H1 (cell line): ENCODE data around the gene BRD8. TPM values are rescaled to one million over a fixed set of nuclear protein-coding genes. Genes with fewer than 3 reads are reported as not detected.

Experiments
- CTCF ChIA-PET: fragments of 300-600 bp; sonication (Branson Sonifier 250); formaldehyde crosslinking; loops from one replicate; lab custom pipeline; 2021; ENCODE audit not compliant: partially characterized antibody; lab: Charles Lee
- POLR2A ChIA-PET: fragments of 300-600 bp; sonication (Branson Sonifier 250); formaldehyde crosslinking; loops from one replicate; lab custom pipeline; 2021; ENCODE audit warnings: inconsistent platforms; ENCODE audit not compliant: partially characterized antibody; lab: Charles Lee
- DNase-seq, 2 experiments: peaks; one replicate each; pipeline versions ENCODE4 v3.0.0 to v3.0.0-alpha.2; 2010 to 2022; ENCODE audit warnings: low spot score in 2 of 2, low read depth in 1 of 2, mixed read lengths in 1 of 2
- FAIRE-seq: peaks from 2 replicates; lab custom pipeline; 2011; peaks lifted over from hg19 to GRCh38; lab: Jason Lieb, UNC
- H2AFZ ChIP-seq: 2 replicates; pipeline ENCODE4 v1.8.1; 2012; ENCODE audit warnings: low read length, inconsistent platforms
- H2AK5ac ChIP-seq: 2 replicates; pipeline ENCODE4 v1.6.1; 2013; ENCODE audit warnings: low read depth, low read length
- H2BK120ac ChIP-seq: replicated peaks from 2 replicates; pipeline ENCODE3; 2013; ENCODE audit warnings: low read depth, low read length, inconsistent platforms
- H2BK12ac ChIP-seq: 2 replicates; pipeline ENCODE4 v1.6.1; 2013; ENCODE audit warnings: low read depth, low read length
- H2BK15ac ChIP-seq: 2 replicates; pipeline ENCODE4 v1.6.1; 2013; ENCODE audit warnings: low read length
- H2BK20ac ChIP-seq: 2 replicates; pipeline ENCODE4 v1.6.1; 2013; ENCODE audit warnings: low read length
- H2BK5ac ChIP-seq: 2 replicates; pipeline ENCODE4 v1.6.1; 2013; ENCODE audit warnings: low read depth, low read length
- H3K14ac ChIP-seq: 2 replicates; pipeline ENCODE4 v1.6.1; 2013; ENCODE audit warnings: inconsistent platforms; ENCODE audit not compliant: insufficient read length
- H3K18ac ChIP-seq: 2 replicates; pipeline ENCODE4 v1.6.1; 2013; ENCODE audit warnings: low read length; ENCODE audit errors: extremely low read depth
- H3K23ac ChIP-seq: 2 replicates; pipeline ENCODE4 v1.6.1; 2013; ENCODE audit warnings: inconsistent platforms; ENCODE audit not compliant: insufficient read length
- H3K23me2 ChIP-seq: 2 replicates; pipeline ENCODE4 v1.6.1; 2013; ENCODE audit warnings: low read depth, low read length
- H3K27ac ChIP-seq: 2 replicates; pipeline ENCODE4 v1.6.1; 2011; ENCODE audit warnings: low read depth, low read length, inconsistent platforms
- H3K27me3 ChIP-seq, 4 experiments: replicated peaks in 1 of 4; 1 replicate in 1 of 4; 2 replicates in 3 of 4; pipeline versions ENCODE4 v1.6.1 to v1.8.1; 2011 to 2013; ENCODE audit warnings: low read length in 3 of 4, mild to moderate bottlenecking in 3 of 4, inconsistent platforms in 2 of 4, mixed read lengths in 2 of 4, moderate library complexity in 1 of 4; ENCODE audit not compliant: control insufficient read depth in 3 of 4, insufficient read depth in 3 of 4; ENCODE audit errors: extremely low read depth in 1 of 4
- H3K36me3 ChIP-seq, 4 experiments: 2 replicates each; pipeline versions ENCODE4 v1.6.1 to v1.8.1; 2011 to 2013; ENCODE audit warnings: mild to moderate bottlenecking in 4 of 4, low read length in 3 of 4, moderate library complexity in 2 of 4, control low read depth in 1 of 4, inconsistent platforms in 1 of 4; ENCODE audit not compliant: insufficient read depth in 4 of 4, control insufficient read depth in 2 of 4
- H3K4ac ChIP-seq: replicated peaks from 2 replicates; pipeline ENCODE3; 2013; ENCODE audit warnings: low read length, low read depth, mixed read lengths, inconsistent platforms; ENCODE audit not compliant: insufficient read length
- H3K4me1 ChIP-seq, 4 experiments: replicated peaks in 1 of 4; 1 replicate in 1 of 4; 2 replicates in 3 of 4; pipeline versions ENCODE4 v1.6.1 to v1.8.1; 2011 to 2013; ENCODE audit warnings: low read length in 3 of 4, inconsistent platforms in 2 of 4, mixed read lengths in 1 of 4; ENCODE audit not compliant: insufficient read depth in 4 of 4, control insufficient read depth in 3 of 4
- H3K4me2 ChIP-seq, 2 experiments: 2 replicates each; pipeline versions ENCODE4 v1.6.1 to v1.8.1; 2011 to 2013; ENCODE audit warnings: low read depth in 2 of 2, low read length in 2 of 2, control low read depth in 1 of 2, inconsistent platforms in 1 of 2, mild to moderate bottlenecking in 1 of 2; ENCODE audit not compliant: insufficient read depth in 1 of 2
- H3K4me3 ChIP-seq, 4 experiments: fragments of 200-600, 300-600 bp in 1 of 4; sonication (generic), shearing (Covaris generic), sonication (Bioruptor Twin) in 1 of 4; 2 replicates each; pipeline versions ENCODE4 v1.5.1 to v1.8.1; 2011 to 2016; ENCODE audit warnings: low read length in 4 of 4, low read depth in 3 of 4, control low read depth in 2 of 4, inconsistent platforms in 2 of 4, mild to moderate bottlenecking in 2 of 4, mixed read lengths in 1 of 4, moderate library complexity in 1 of 4; ENCODE audit not compliant: insufficient read depth in 2 of 4; ENCODE audit errors: extremely low read depth in 1 of 4
- H3K56ac ChIP-seq: replicated peaks from 2 replicates; pipeline ENCODE3; 2013; ENCODE audit warnings: low read depth, mild to moderate bottlenecking, mixed read lengths, low read length, inconsistent platforms; ENCODE audit not compliant: insufficient read length
- H3K79me1 ChIP-seq: 2 replicates; pipeline ENCODE4 v1.6.1; 2013; ENCODE audit warnings: low read depth, low read length, control low read depth
- H3K79me2 ChIP-seq, 2 experiments: 2 replicates each; pipeline versions ENCODE4 v1.6.1 to v1.8.1; 2012 to 2013; ENCODE audit warnings: low read length in 2 of 2, mild to moderate bottlenecking in 2 of 2, inconsistent platforms in 1 of 2; ENCODE audit not compliant: insufficient read depth in 2 of 2, control insufficient read depth in 1 of 2
- H3K9ac ChIP-seq, 4 experiments: replicated peaks in 1 of 4; 1 replicate in 1 of 4; 2 replicates in 3 of 4; pipeline versions ENCODE4 v1.6.1 to v1.8.1; 2011 to 2013; ENCODE audit warnings: low read depth in 3 of 4, low read length in 3 of 4, control low read depth in 2 of 4, mild to moderate bottlenecking in 2 of 4, moderate library complexity in 2 of 4, inconsistent platforms in 1 of 4; ENCODE audit errors: extremely low read depth in 1 of 4
- H3K9me3 ChIP-seq, 2 experiments: 2 replicates each; pipeline versions ENCODE4 v1.6.1 to v1.8.1; 2012 to 2013; ENCODE audit warnings: mild to moderate bottlenecking in 2 of 2, moderate library complexity in 2 of 2, control low read depth in 1 of 2, inconsistent platforms in 1 of 2, low read depth in 1 of 2, low read length in 1 of 2, mixed read lengths in 1 of 2; ENCODE audit not compliant: insufficient read depth in 2 of 2
- H4K20me1 ChIP-seq, 2 experiments: replicated peaks in 1 of 2; 2 replicates each; pipeline versions ENCODE3 to v1.8.1; 2011 to 2013; ENCODE audit warnings: inconsistent platforms in 2 of 2, low read length in 2 of 2, mild to moderate bottlenecking in 1 of 2; ENCODE audit not compliant: insufficient read depth in 2 of 2, control insufficient read depth in 1 of 2
- H4K5ac ChIP-seq: 2 replicates; pipeline ENCODE4 v1.6.1; 2013; ENCODE audit warnings: low read length, low read depth, mixed read lengths, inconsistent platforms; ENCODE audit not compliant: insufficient read length
- H4K8ac ChIP-seq: 2 replicates; pipeline ENCODE4 v1.8.0; 2013; ENCODE audit warnings: mild to moderate bottlenecking, moderate library complexity, low read length, inconsistent platforms; ENCODE audit not compliant: insufficient read depth; ENCODE audit errors: extremely low read depth
- H4K91ac ChIP-seq: replicated peaks from 2 replicates; pipeline ENCODE3; 2013; ENCODE audit warnings: low read length, mixed read lengths, inconsistent platforms; ENCODE audit not compliant: insufficient read length
- CEBPB ChIP-seq: IDR thresholded peaks from 2 replicates; pipeline ENCODE4 v1.6.1; 2012; ENCODE audit warnings: low read depth, low read length
- NANOG ChIP-seq: IDR thresholded peaks from 2 replicates; pipeline ENCODE4 v1.6.1; 2011; ENCODE audit warnings: low read length, low read depth, mild to moderate bottlenecking, inconsistent platforms; ENCODE audit not compliant: insufficient read depth, poor library complexity, severe bottlenecking
- NRF1 ChIP-seq: IDR thresholded peaks from 2 replicates; pipeline ENCODE4 v1.6.1; 2011; ENCODE audit warnings: mild to moderate bottlenecking, low read depth, low read length, improper control_type of control experiment
- RXRA ChIP-seq: IDR thresholded peaks from 2 replicates; pipeline ENCODE4 v1.6.1; 2011; ENCODE audit warnings: low read depth, mild to moderate bottlenecking, low read length, moderate library complexity; ENCODE audit not compliant: insufficient read depth
- SAP30 ChIP-seq: fragments of 300-600 bp; sonication (generic); IDR thresholded peaks from 2 replicates; pipeline ENCODE4 v1.7.1; 2012; ENCODE audit warnings: low read length, moderate library complexity, mild to moderate bottlenecking, inconsistent platforms; ENCODE audit not compliant: insufficient read depth, insufficient replicate concordance
- WGBS, 2 experiments: shearing (Covaris generic) in 1 of 2; methylation state at CpG; one replicate each; pipeline versions ENCODE4 v1.1.6 to v1.1.7; 2013 to 2015; ENCODE audit warnings: low lambda C conversion rate in 2 of 2, mixed read lengths in 2 of 2, inconsistent platforms in 1 of 2, low coverage in 1 of 2, missing lambda C conversion rate in 1 of 2; ENCODE audit not compliant: insufficient replicate concordance in 2 of 2, insufficient coverage in 1 of 2, insufficient read length in 1 of 2; ENCODE audit errors: extremely low coverage in 1 of 2, missing lambda C conversion rate in 1 of 2; 5-methylcytosine and 5-hydroxymethylcytosine counted together
- polyA plus RNA-seq, 7 experiments: library from polyadenylated mRNA; depleted of rRNA in 3 of 7; stranded (reverse) in 5 of 7; unstranded in 2 of 7; fragments of >200 nt in 5 of 7; fragments of 200-250 nt in 2 of 7; gene quantifications; 1 replicate in 5 of 7; 2 replicates in 1 of 7; 4 replicates in 1 of 7; pipeline versions ENCODE4 v1.2.1 to v1.2.3, GENCODE V29; 2011 to 2013; ENCODE audit warnings: missing spikeins in 2 of 7, mixed read lengths in 2 of 7
- total RNA-seq: library from RNA; stranded (reverse); fragmentation: NEBNext Ultra II Directional; extraction: Animal tissue kit (Norgen Biotek cat#: 25700); gene quantifications from 2 replicates; pipeline ENCODE4 v1.2.1, GENCODE V29; 2021
- TF ChIP-seq, protein P1 (sequence below): IDR thresholded peaks from 2 replicates; pipeline ENCODE4 v1.6.1; 2012; ENCODE audit warnings: inconsistent platforms

BRD8 gene
- total and polyA plus RNA-seq, 2 of the 8 experiments (the other 6 are each of a cell fraction or from before 2014, with no cell fraction given), result 37.8 to 75.8 TPM

DNA sequence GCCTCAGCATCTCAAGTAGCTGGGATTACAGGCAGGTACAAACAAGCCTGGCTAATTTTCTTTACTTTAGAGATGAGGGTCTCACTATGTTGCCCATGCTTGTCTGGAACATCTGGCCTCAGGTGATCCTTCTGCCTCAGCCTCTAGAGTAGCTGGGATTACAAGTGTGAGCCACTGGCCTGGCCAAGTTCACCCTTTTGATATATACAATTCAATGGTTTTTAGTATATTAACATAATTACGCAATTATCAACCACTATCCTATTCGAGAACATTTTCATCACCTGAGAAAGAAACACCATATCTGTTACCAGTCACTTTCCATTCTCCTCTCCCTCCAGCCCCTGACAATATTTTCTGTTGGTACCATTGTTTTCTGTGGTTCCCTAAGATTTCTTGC lies 38.4 kb upstream of the BRD8 start:
- no peak overlapping the region for H2AK5ac ChIP-seq
- no peak overlapping the region for H3K4ac ChIP-seq
- no peak overlapping the region for H2BK5ac ChIP-seq
- no peak overlapping the region for H2BK12ac ChIP-seq
- no peak overlapping the region for H2BK120ac ChIP-seq
- TF ChIP-seq NRF1 (no peak), CEBPB (peak; percentile 54; the same call in 1 of the 2 replicates), NANOG (no peak), RXRA (no peak), SAP30 (no peak)
- TF ChIP-seq, protein P1, sequence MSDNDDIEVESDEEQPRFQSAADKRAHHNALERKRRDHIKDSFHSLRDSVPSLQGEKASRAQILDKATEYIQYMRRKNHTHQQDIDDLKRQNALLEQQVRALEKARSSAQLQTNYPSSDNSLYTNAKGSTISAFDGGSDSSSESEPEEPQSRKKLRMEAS, result no peak
- no peak overlapping the region for H2AFZ ChIP-seq
- no peaks in the 10 kb centered on the region for H3K79me1 ChIP-seq
- CTCF ChIA-PET, result interaction anchor here (1.4 to 1.6 kb wide), 3 partner anchors 8 to 66 kb away, joined by 5 to 8 read pairs (median 6); partner anchors contain the start of gene GFRA3
- peaks cover 4% of the 10 kb centered on the region for H3K23me2 ChIP-seq
- H4K5ac ChIP-seq, result no peak overlapping the region
- H4K20me1 ChIP-seq, result no peaks in the 10 kb centered on the region
- no peak overlapping the region for H3K18ac ChIP-seq
- no peak overlapping the region for H3K4me2 ChIP-seq
- H2BK20ac ChIP-seq, result no peak overlapping the region
- H2BK15ac ChIP-seq, result no peak overlapping the region
- no peak overlapping the region for H3K9ac ChIP-seq
- WGBS, 2 experiments, result 79% methylated on average over 2 of the region's 2 CpGs; no CpG with 5 or more reads in 1 of the 2 experiments
- H3K9me3 ChIP-seq, result no peaks in the 10 kb centered on the region
- DNase-seq, result no peak
- H3K4me1 ChIP-seq, result peaks cover 0 to 4% (median 0%) of the 10 kb centered on the region in 4 experiments; a peak in 1 of 7 replicates
- H4K91ac ChIP-seq, result no peak overlapping the region
- no peak for FAIRE-seq
- H4K8ac ChIP-seq, result no peak overlapping the region
- H3K27me3 ChIP-seq, result no peaks in the 10 kb centered on the region
- no peak overlapping the region for H3K4me3 ChIP-seq
- no peak overlapping the region for H3K56ac ChIP-seq
- H3K23ac ChIP-seq, result no peak overlapping the region
- no peak overlapping the region for H3K27ac ChIP-seq
- POLR2A ChIA-PET, result interaction anchor here (1.8 kb wide), 1 partner anchor 121 kb away, joined by 5 read pairs; the partner anchor contains the start of gene FAM53C
- H3K79me2 ChIP-seq, result peaks cover 0 to 13% of the 10 kb centered on the region in 2 experiments; a peak in 2 of 4 replicates
- no peaks in the 10 kb centered on the region for H3K36me3 ChIP-seq
- H3K14ac ChIP-seq, result no peak overlapping the region
